ENCODE measurements around the gene TMCO1.

DNA sequence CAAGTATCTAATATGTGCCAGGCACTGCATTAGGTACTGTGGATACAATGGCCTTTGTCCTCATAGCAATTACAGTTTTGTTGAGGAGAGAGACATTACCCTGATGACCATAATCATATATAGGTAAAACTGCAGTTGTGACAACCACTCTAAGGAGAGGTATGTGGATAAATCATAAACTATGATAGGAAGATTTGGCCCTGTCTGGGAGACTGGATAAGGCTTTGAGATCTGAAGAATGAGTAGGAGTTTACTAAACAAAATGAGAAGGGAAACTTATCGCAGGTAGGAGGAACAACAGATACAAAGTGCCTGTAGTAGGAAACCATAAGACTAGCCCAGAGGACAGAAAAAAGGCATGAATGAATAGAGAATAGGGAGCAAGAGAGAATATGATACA, 4.4 kb downstream of the TMCO1 start:
- TF ChIP-seq ZNF274 (IDR thresholded peaks at IDR 0.05; ENCODE audit: low read depth, low read length) = no peak
- no peak for TF ChIP-seq YY1 (IDR thresholded peaks at IDR 0.05; ENCODE audit: insufficient read depth, insufficient read length)
- TF ChIP-seq SUZ12 (IDR thresholded peaks at IDR 0.05; ENCODE audit: extremely low read depth, insufficient read depth, insufficient read length) = no peak
